Measurements from ENCODE around the gene GSG1L.

GSG1L gene

DNA sequence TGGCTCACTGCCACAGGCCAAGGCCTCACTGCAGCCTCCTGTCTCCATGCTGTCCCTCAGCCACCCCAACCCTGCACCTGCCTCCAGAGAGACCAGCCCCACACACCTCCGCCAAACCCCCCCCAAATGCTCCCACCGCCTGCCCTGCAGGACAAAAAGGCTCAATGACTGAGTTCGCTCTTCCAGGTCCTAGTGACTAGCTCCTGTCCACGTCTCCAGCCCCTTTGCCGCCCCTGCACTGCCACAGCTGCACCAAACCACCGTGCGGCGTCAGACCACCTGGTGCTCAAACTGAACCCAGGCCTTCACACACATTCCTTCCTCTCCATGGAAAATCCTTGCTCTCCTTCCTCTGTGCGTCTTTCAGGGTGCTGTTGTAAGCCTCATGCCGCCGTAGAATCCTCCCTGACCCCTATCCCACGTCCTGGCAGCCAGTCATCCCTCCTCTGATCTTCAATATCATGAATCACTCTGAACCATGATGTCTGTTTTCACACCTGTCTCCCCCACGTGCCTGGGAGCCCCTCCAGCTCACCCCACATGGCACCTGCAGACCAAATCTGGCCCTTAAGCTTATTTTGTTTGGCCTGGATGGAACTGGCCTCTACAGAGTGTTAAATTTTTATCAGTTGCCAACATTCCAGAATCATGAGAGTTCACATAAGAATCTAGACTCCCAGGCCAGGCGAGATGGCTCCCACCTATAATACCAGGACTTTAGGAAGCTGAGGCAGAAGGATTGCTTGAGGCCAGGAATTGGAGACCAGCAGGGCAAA, 4.3 kb upstream of the GSG1L start:
- no peak for DNase-seq (ENCODE audit: low read depth in 2 of 2, low spot score in 1 of 2)

GRCh38 chr16:28064706-28065249, 1.3 kb upstream of the GSG1L start:
- DNase-seq (ENCODE audit: low read depth in 2 of 2, low spot score in 1 of 2): no peak

DNA sequence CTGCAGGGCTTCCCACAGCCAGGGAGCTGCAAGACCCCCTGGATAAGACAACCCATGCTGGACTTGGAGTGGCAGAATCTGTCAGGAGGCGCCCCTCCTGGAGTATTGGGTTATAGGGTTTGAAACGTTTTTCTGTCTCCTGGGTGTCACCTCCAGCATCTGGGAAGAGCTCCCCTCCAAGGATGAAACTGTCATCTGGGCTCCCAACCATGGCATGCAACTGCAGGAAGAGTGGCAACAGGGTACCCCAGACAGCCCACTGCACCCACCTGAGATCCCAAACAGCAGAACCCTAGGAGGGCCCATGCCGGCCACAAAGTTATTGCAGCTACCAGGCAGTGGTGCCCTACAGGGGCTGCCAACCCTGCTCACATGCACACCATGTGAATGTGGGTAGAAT, 636 bp upstream of the GSG1L start:
- DNase-seq (ENCODE audit: low read depth in 2 of 2, low spot score in 1 of 2): no peak

DNA sequence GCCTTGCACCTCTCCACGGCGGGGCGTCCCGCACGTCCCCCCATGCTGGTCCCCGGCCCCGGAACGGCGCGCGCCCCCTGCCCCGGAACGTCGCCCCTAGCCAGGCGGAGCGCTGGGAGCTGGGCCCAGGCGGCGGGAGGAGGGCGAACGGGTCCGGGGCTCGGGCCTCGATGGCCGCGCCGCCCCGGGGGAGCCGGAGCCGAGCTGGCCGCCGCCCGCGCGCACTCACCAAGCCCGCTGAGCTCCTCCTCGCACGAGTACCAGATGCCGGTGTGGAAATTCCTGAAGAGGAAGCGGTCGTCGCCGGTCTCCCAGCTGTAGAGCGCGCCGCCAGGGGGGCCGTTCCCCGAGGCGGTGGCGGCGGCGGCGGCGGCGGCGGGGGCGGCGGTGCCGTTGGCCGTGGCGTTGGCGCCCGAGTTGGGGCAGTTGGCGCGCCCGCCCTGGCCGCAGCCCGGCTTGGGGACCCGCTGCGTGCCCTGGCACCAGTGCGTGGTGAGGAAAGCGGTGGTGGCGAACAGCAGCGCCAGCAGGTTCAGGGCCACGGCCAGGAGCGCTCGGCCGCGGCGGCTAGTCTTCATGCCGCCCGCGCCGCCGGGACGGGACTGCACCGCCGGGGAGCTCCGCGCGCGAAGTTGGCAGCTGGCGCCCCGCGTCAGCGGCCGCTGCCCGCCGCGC, 530 bp downstream of the GSG1L start:
- no peak for DNase-seq (ENCODE audit: low read depth in 2 of 2, low spot score in 1 of 2)

- no peak for DNase-seq (ENCODE audit: low read depth in 2 of 2, low spot score in 1 of 2)
Observed at GRCh38 chr16:28062261-28062846, 1.2 kb downstream of the GSG1L start.

GRCh38 chr16:28061352-28062101, 2.0 kb downstream of the GSG1L start:
- DNase-seq (ENCODE audit: low read depth in 2 of 2, low spot score in 1 of 2): no peak

DNA sequence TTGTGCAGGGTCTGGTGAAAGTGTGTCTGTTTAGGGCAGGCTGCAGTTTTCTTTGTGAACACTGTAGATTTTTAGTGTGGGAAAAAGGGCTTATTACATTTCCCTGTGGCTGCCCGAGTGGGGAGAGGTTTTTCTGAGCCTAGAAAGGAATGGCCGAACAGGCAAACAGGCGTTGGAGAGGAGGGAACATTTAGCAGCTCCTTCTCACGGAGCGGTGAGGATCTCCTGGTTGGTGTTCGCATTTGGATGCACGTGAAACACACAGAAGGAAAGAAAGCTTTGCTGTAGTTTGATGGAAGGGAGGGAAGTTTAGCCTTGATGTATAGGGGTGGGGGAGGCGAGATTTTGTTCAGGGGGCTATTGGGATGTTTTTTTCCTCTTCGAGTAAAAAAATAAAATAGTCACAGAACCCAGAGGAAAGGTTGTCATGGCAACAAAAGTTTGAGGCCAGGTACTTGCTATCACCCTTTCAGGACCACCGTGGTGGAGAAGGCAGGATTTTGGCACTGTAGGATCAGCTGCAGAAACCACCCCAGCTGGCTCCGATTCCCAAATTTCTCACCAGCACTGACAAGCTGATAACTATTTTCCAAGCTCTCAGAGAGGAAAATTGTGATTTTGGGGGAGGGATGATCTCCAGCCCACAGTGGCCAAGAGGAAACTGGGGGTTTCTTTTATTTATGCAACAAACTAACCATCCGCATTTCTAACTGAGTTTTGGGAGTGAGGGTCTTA, 3.5 kb downstream of the GSG1L start:
- no peak for DNase-seq (ENCODE audit: low read depth in 2 of 2, low spot score in 1 of 2)

GRCh38 chr16:28058839-28059589, 4.5 kb downstream of the GSG1L start:
- DNase-seq (ENCODE audit: low read depth in 2 of 2, low spot score in 1 of 2): no peak

DNA sequence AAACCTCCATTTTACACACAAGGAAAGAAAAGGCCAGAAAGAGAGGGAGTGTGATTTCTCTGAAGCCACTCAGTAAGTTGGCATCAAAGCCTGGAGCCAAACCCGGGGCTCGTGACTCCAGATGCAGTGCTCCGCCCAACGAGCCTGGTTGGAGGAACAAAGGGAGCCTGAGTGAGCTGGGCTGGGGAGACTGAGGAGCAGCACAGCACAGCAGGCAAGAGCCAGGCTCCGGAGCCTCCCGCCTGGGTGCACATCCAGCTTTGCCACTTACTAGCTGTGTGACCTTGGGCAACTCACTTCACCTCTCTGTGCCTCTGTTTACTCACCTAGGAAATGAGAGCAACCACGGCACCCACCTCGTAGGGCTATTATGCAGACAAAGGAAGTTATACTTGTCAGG, 5.6 kb downstream of the GSG1L start:
- no peak for DNase-seq (ENCODE audit: low read depth in 2 of 2, low spot score in 1 of 2)

DNA sequence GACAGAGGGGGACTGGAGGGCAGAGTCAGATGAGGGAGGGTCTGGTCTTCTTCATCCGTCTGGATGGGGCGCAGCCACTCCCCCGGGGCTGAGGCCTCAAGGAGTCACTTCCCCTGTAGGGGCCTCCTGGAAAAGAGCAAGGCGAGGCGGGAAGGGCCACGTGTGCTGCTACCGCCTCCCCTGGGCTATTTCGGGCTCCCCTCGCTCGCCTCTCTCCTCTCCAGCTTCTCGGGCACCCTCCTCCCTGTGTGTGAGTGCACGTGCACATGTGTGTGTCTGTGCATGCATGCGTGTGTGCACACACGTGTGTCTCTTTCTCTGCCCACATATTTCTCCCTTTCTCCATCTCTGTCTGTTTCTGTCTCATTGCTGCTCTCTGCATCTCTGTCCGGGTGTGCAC, 10.1 kb downstream of the GSG1L start:
- no peak for DNase-seq (ENCODE audit: low read depth in 2 of 2, low spot score in 1 of 2)

- no peak for DNase-seq (ENCODE audit: low read depth in 2 of 2, low spot score in 1 of 2)
Observed at GRCh38 chr16:28052274-28053128, 11.0 kb downstream of the GSG1L start.

- DNase-seq (ENCODE audit: low read depth in 2 of 2, low spot score in 1 of 2): no peak
Observed at GRCh38 chr16:28051486-28051885, 12.0 kb downstream of the GSG1L start.

GRCh38 chr16:28042811-28043210, 20.7 kb downstream of the GSG1L start:
- DNase-seq (ENCODE audit: low read depth in 2 of 2, low spot score in 1 of 2): no peak

DNA sequence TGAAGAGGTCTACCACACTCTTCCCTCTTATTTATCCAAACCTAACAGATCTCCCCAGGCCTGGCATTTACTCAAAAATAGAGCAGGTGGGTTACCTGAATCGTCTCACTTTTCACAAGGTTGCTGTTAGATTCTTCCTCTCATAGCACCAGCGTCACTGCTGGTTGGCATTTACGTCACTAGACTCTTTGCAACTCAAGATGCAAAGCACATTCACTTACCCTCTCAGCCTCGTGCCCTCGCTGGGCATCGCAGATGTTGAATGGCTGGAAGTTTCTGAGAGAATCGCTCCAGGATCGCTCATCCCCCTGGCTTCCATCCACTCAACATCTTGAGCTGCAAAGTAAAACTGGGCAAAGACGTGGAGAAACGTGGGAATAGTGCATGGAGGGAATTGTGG, 21.9 kb downstream of the GSG1L start:
- no peak for DNase-seq (ENCODE audit: low read depth in 2 of 2, low spot score in 1 of 2)

- no peak for DNase-seq (ENCODE audit: low read depth in 2 of 2, low spot score in 1 of 2)
Observed at GRCh38 chr16:28040039-28040438, 23.5 kb downstream of the GSG1L start.

- no peak for DNase-seq (ENCODE audit: low read depth in 2 of 2, low spot score in 1 of 2)
Observed at GRCh38 chr16:28039493-28039892, 24.0 kb downstream of the GSG1L start.

GRCh38 chr16:28038409-28038808, 25.1 kb downstream of the GSG1L start:
- no peak for DNase-seq (ENCODE audit: low read depth in 2 of 2, low spot score in 1 of 2)

DNA sequence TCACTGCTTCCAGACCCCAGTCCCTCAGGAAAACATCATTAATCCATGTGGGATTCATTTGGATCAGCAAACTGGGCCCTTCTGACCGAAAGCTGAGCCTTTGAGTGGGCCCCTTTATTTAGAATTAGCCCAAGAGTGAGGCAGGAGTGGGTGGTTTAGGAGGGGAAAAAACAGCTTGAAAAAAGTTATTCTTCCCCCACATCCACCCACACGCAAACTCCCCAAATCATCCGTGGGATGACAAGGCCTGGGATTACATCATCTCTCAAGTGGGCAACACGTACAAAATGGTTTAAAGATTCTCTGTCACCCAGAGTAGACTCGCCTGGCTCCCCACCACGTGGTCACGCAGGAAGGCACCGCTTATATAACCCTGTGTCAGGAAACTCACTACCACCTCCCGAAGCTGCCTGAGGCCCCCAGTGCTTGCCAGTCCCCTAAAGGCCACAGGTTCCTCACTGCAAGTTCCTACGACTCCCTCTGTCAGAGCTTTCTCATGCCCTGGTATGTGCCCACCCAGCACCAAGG, 27.6 kb downstream of the GSG1L start:
- no peak for DNase-seq (ENCODE audit: low read depth in 2 of 2, low spot score in 1 of 2)

GRCh38 chr16:28033870-28034269, 29.6 kb downstream of the GSG1L start:
- no peak for DNase-seq (ENCODE audit: low read depth in 2 of 2, low spot score in 1 of 2)

All from stimulated activated CD8-positive, alpha-beta memory T cell treated with anti-CD3 and anti-CD28 coated beads, Interleukin-4, amount 100 ng/mL, for 4 hours (primary cell).